Activated T-helper 17 cell treated with anti-CD3 and anti-CD28 coated beads, Interleukin-2, amount 50 U/mL, for 72 hours (primary cell): ENCODE measurements around the gene ALG14. TPM values are rescaled to one million over a fixed set of nuclear protein-coding genes. Genes with fewer than 3 reads are reported as not detected.
A peak's percentile ranks its signal among the peaks of the same experiment; 100 is the strongest.
"Not testable (repeated sequence)": the region's sequence is repeated elsewhere in the genome, so short reads cannot be mapped to it uniquely, and the experiment has no call there.

Experiments
- ATAC-seq: fragments of 150-1000 bp; cut with Tn5 transposase; replicated peaks from 2 replicates; pipeline ENCODE4 v1.10.0; 2021; ENCODE audit warnings: mild to moderate bottlenecking, moderate library complexity
- H3K27ac Mint-ChIP-seq: one replicate; pipeline ENCODE4 v1.8.0; 2022; ENCODE audit warnings: mixed read lengths
- H3K27me3 Mint-ChIP-seq: one replicate; pipeline ENCODE4 v1.8.0; 2022; ENCODE audit warnings: mixed read lengths
- H3K36me3 Mint-ChIP-seq: one replicate; pipeline ENCODE4 v1.8.0; 2022; ENCODE audit warnings: low read depth, mild to moderate bottlenecking, mixed read lengths
- H3K4me1 Mint-ChIP-seq: one replicate; pipeline ENCODE4 v1.8.0; 2022; ENCODE audit warnings: mixed read lengths
- H3K4me3 Mint-ChIP-seq: one replicate; pipeline ENCODE4 v1.8.0; 2022; ENCODE audit warnings: mild to moderate bottlenecking, mixed read lengths
- H3K9me3 Mint-ChIP-seq: one replicate; pipeline ENCODE4 v1.8.0; 2022; ENCODE audit warnings: mixed read lengths
- total RNA-seq, 2 donors: library from RNA; stranded (reverse); gene quantifications; one replicate each; pipeline ENCODE4 v1.2.3, GENCODE V29; 2022

Gene ALG14
- total RNA-seq, 2 donors from 2014 or later = 6.2 to 7.8 TPM

DNA sequence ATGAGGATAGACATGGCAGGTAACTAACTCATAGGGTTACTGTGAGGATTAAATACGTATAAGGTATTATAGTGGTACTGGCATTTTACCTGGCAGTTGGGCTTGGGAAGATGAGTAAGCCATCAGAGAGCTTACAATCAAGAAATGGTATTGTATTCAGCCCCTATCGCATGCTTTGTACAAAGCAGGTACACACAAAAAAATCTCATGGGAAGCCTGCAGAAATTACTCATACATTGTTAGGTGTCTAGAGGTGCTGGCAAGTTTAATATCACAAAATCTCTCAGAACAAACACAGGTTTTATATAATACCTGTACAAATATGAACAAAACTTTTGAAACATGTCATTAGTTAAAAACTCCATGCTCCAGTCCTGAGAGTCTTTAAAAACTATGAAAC lies 74.0 kb downstream of the ALG14 start:
- H3K4me1 Mint-ChIP-seq = no peaks in the 10 kb centered on the region
- no peak overlapping the region for H3K4me3 Mint-ChIP-seq
- H3K9me3 Mint-ChIP-seq = no peaks in the 10 kb centered on the region
- no peaks in the 10 kb centered on the region for H3K27me3 Mint-ChIP-seq
- H3K36me3 Mint-ChIP-seq = no peaks in the 10 kb centered on the region
- no peak overlapping the region for H3K27ac Mint-ChIP-seq
- ATAC-seq = no peak

DNA sequence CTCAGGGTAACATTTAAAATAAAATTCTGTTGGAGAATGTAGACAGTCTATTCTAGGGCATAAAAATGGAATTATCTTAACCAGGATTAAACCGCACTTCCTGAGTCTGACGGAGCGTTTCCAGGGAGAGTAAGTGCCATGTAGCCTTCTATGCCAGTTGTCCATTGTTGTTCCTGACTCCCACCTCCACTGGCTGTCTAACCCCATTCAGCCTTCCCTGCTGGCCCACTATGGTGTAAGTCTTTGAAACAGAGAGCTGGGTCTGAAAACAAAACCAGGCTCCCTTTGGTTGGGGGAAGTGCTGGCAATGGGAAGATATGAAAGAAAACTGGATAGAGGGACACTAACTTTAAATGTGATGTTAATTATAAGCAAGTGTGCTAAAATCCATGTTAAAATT lies 74.6 kb downstream of the ALG14 start:
- no peak overlapping the region for H3K4me3 Mint-ChIP-seq

DNA sequence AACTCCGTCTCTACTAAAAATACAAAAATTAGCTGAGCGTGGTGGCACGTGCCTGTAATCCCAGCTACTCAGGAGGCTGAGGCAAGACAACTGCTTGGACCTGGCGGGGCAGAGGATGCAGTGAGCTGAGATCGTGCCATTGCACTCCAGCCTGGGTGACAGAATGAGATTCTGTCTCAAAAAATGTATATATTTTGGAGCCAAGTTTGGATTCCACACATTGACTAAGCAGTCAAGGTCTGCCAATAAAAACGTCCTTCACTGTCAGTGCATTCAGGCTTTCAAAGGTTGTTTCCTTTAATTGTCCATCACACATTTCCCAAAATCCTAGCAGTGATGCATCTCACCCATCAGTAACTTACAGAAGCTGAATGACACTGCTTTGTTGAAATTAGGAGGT lies 77.2 kb downstream of the ALG14 start:
- H3K27ac Mint-ChIP-seq, H3K27me3 Mint-ChIP-seq, ATAC-seq, H3K4me3 Mint-ChIP-seq, H3K36me3 Mint-ChIP-seq, H3K9me3 Mint-ChIP-seq, H3K4me1 Mint-ChIP-seq: not testable (repeated sequence)

More for the DNA sequence above, 74.6 kb downstream of the ALG14 start:
- Mint-ChIP-seq H3K36me3 (no peaks in the 10 kb centered on the region), H3K27me3 (no peaks in the 10 kb centered on the region), H3K4me1 (no peaks in the 10 kb centered on the region), H3K9me3 (no peaks in the 10 kb centered on the region), H3K27ac (no peak overlapping the region)
- ATAC-seq = no peak

DNA sequence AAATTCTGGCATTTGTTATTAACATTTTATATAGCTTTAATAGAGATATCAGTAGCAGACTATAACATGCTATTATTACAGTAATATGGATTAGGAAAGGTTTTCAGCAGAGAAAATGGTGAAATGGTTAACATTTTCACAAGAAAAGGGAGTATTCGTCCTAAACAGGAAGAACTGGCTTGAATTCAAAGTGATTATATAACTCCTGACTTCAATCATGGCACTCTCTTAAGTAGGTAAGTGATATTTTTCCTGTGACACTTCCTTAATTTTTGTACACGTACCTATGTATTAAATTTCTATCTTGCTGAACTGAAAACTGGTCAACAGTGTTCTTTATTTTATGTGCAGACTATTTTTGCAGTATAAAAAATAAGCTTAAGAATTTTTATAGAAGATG lies 77.9 kb downstream of the ALG14 start:
- no peak overlapping the region for H3K27ac Mint-ChIP-seq
- no peaks in the 10 kb centered on the region for H3K36me3 Mint-ChIP-seq
- no peaks in the 10 kb centered on the region for H3K4me1 Mint-ChIP-seq
- no peak for ATAC-seq
- H3K9me3 Mint-ChIP-seq = no peaks in the 10 kb centered on the region
- no peak overlapping the region for H3K4me3 Mint-ChIP-seq
- H3K27me3 Mint-ChIP-seq = no peaks in the 10 kb centered on the region

DNA sequence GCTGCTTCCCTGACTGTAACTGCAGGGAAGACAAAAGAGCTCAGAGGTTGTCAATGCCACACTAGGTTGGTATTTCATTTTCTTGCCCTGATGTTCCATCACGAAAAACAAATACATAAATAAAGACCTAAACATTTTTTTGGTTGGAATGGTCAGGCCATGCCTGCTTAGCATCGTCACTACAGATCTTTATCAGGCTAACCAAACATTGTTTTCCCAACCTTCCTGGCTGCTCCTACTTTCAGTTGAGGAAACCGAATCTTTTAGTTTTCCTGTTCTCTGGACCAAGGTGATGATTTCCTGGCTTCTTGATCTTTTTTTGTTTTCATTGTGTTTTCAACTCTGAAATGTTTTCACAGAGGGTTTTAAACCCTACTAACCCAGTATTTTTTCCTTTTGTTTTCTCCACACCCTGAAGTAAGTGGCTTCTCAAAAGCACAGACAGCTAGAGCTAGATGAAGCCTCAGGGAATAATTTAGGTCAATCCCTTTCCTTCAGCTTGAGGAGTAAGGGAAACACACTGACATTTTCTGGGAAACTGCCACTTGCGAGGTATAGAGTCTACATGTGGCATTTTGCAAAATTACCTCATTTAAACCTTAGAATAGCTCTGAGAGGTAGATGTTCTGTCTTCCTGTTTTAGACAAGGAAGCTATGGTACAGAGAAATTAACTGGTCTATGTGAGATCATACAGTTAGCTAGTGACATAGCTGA lies 78.7 kb downstream of the ALG14 start:
- H3K9me3 Mint-ChIP-seq = no peaks in the 10 kb centered on the region

DNA sequence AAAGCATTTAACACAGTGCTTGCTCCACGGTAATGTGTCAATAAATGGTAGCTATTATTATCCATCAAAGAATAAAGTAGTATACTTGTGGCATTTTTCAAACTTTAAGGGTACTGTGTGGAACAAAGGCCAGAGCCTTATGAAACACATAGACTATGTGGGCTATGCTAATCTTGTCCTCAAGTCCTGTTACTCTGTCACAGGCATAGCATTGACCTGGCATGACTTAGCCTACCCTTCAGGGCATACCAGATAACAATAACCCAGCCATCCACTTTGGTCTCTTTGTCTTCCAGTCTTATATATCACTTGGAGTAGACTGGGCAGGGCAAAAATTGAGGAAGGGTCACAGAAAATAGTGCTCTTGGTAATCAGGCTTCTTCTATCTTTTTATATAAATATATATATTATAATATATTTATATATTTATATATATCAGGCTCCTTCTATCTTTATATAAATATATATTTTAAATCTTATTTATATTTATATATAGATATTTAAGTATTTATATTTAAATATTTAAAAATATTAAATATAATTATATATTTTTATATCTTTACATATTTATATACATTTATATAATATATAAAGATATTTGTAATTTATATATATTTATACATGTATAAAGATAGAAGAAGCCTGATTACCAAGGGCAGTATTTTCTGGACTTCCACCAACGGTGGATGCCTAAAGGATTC lies 79.7 kb downstream of the ALG14 start:
- H3K27ac Mint-ChIP-seq = no peak overlapping the region
- no peaks in the 10 kb centered on the region for H3K4me1 Mint-ChIP-seq
- no peaks in the 10 kb centered on the region for H3K36me3 Mint-ChIP-seq
- ATAC-seq = no peak
- H3K27me3 Mint-ChIP-seq = no peaks in the 10 kb centered on the region
- H3K9me3 Mint-ChIP-seq = no peaks in the 10 kb centered on the region
- H3K4me3 Mint-ChIP-seq = no peak overlapping the region

More for the DNA sequence above, 78.7 kb downstream of the ALG14 start:
- Mint-ChIP-seq H3K36me3 (no peaks in the 10 kb centered on the region), H3K27ac (no peak overlapping the region), H3K4me3 (no peak overlapping the region), H3K4me1 (no peaks in the 10 kb centered on the region), H3K27me3 (no peaks in the 10 kb centered on the region)
- ATAC-seq = no peak

DNA sequence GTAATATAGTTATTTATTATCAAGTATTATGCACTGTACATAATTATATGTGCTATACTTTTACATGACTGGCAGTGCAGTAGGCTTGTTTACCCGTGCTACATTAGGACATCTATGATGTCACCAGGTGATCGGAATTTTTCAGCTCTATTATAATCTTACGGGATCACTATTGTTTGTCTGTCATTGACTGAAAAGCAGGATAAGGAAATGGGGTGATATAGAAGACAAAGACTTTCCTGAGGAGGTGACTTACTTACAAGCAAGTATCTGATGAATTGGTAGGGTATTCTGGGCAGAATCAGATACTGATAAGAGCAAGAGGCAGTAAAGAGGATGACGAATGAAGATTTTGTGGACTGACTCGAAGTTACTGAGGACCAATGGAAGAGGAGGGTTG lies 80.6 kb downstream of the ALG14 start:
- H3K9me3 Mint-ChIP-seq = no peaks in the 10 kb centered on the region
- no peak overlapping the region for H3K4me3 Mint-ChIP-seq
- no peak overlapping the region for H3K27ac Mint-ChIP-seq
- no peaks in the 10 kb centered on the region for H3K27me3 Mint-ChIP-seq
- H3K36me3 Mint-ChIP-seq = no peaks in the 10 kb centered on the region
- ATAC-seq = no peak
- no peaks in the 10 kb centered on the region for H3K4me1 Mint-ChIP-seq

DNA sequence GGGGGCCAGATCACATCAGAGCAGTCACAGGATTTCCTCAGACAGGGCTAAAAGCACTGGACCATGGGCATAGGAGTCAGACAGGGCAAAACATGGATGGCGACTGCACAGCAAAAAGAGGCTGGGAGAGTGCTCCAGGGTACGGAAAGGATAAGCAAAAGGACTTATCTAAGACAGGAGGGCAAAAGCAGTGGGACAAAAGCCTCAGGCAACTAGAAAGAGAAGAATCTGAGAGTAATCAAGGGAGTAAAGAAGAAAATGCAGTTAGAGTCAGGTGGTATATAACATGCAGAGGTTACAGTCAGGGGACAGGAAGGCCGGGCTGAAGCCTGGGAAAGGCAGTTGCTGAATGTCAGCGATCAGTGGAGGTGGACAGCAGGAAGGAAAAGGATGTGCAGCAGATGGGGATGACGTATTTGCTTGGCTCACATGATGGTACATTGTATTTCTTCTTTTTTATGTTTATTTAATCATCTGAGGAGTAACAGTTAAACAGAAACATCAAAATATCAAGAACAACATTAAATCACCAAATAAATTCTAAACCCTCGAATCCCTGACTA lies 82.8 kb downstream of the ALG14 start:
- Mint-ChIP-seq H3K9me3 (no peaks in the 10 kb centered on the region), H3K27me3 (no peaks in the 10 kb centered on the region), H3K27ac (no peak overlapping the region), H3K4me3 (no peak overlapping the region), H3K36me3 (no peaks in the 10 kb centered on the region), H3K4me1 (no peaks in the 10 kb centered on the region)
- no peak for ATAC-seq

DNA sequence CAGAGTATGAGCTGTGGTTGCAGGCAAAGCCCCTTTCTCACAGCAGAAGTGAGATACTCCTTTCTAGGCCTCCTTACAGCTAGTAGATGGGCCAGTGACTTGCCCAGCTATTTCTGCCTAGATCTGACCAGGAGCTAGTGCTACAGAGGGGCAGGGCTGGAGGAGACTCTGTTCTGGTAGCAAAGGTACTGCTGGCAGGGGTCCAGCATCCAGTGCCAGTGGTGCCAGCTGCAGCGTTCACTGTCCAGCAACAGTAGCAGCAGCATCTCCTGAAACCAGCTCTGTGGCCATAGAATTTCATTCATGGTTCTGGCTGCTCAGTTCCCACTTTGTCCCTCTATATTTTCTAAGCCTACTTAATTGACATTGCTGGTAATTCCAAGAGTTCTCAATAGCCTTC lies 83.4 kb downstream of the ALG14 start:
- Mint-ChIP-seq H3K27ac (no peak overlapping the region), H3K4me1 (no peaks in the 10 kb centered on the region), H3K36me3 (no peaks in the 10 kb centered on the region), H3K27me3 (no peaks in the 10 kb centered on the region), H3K9me3 (no peaks in the 10 kb centered on the region), H3K4me3 (no peak overlapping the region)
- ATAC-seq = no peak

DNA sequence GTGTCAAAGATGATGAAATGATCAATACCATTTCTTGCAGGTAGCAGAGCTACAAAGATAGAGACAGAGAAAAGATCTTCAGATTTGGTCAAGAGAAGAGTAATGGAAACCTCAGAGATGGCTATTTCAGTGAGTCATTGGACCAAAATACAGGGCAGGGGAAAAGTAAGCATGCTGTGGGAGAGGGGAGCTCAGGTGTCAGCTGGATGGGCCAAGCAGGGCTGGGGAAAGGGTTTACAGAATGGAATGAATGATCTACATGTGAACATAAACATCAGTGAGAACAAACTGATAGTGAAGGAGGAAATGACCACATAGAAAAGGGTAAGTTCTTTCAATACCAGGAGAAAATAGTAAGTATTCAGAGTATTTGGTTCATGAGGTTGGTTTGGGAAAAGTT lies 84.4 kb downstream of the ALG14 start:
- peak; percentile 21 for ATAC-seq
- Mint-ChIP-seq H3K9me3 (no peaks in the 10 kb centered on the region), H3K4me3 (no peak overlapping the region), H3K36me3 (no peaks in the 10 kb centered on the region), H3K27ac (no peak overlapping the region), H3K4me1 (no peaks in the 10 kb centered on the region), H3K27me3 (no peaks in the 10 kb centered on the region)

DNA sequence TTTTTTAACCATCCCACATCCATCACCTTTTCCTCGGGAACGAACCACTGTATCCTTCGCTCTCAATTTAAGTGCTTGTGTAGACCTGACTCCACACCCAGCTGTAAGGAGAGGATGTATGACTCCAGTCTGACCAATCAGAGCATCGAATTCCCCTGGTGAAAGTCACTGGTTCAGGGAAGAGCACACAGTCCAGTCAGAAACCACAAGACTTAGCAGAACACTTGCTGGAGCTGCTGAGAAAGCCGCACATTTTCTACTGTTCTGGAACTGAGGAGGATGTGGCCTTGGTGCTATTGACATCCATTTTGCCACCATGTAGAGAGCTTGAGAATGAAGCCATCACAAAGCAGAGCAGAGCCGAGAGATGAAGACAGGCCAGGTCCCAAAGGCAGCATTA lies 86.0 kb downstream of the ALG14 start:
- ATAC-seq = no peak
- H3K36me3 Mint-ChIP-seq = peaks cover 5% of the 10 kb centered on the region

DNA sequence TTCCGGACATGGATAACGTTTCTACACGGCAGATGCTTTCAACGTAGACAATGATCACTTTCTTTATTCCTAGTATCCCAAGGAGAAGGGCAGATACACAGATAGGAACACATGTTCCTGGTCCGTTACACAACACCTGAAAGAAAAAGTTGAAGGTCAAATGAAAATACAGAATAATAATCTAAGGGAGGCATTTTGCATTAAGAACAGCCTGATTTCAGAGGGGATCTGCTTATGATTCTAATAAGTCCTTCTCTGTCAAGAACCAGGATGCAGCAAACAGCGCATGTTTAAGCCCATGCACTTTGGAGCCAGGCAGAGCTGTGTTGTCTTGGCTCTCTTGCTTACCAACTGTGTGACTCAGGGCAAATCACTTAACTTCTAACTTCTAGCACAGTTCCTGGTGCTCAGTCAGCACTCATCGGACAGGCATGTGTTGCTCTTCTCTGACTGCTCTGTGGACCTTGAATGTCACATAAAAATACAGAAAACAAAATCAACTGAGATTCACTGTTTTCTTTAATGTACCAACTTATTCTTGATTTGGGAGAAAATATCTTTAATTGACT lies 89.5 kb downstream of the ALG14 start:
- H3K4me1 Mint-ChIP-seq = no peaks in the 10 kb centered on the region
- H3K27me3 Mint-ChIP-seq = no peaks in the 10 kb centered on the region
- no peaks in the 10 kb centered on the region for H3K9me3 Mint-ChIP-seq
- ATAC-seq = no peak
- no peak overlapping the region for H3K4me3 Mint-ChIP-seq
- H3K27ac Mint-ChIP-seq = no peak overlapping the region
- peaks cover 5% of the 10 kb centered on the region for H3K36me3 Mint-ChIP-seq

More for the DNA sequence above, 86.0 kb downstream of the ALG14 start:
- Mint-ChIP-seq H3K4me1 (no peaks in the 10 kb centered on the region), H3K27me3 (no peaks in the 10 kb centered on the region), H3K9me3 (no peaks in the 10 kb centered on the region), H3K4me3 (no peak overlapping the region), H3K27ac (no peak overlapping the region)

DNA sequence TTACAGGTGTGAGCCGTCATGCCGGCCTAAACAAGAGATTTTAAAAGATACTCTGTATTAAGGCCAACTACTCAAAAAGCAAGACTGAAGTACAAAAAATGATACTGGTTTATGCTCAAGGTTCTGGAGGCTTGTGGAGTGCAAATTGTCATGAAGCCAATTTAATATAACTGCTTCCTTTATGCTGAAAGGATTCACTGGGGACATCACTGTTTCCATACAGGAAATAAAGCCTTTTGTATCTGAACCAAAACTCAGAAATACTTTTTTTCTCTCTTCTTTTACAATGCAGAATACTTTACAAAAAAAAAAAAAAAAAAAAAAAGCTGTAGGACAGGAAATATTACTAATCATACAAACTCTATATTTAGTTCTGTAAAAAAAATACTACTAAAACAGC lies 90.4 kb downstream of the ALG14 start:
- no peak overlapping the region for H3K4me3 Mint-ChIP-seq
- H3K27ac Mint-ChIP-seq = no peak overlapping the region
- H3K27me3 Mint-ChIP-seq = no peaks in the 10 kb centered on the region
- no peaks in the 10 kb centered on the region for H3K4me1 Mint-ChIP-seq
- H3K36me3 Mint-ChIP-seq = peaks cover 5% of the 10 kb centered on the region
- H3K9me3 Mint-ChIP-seq = no peaks in the 10 kb centered on the region
- no peak for ATAC-seq

DNA sequence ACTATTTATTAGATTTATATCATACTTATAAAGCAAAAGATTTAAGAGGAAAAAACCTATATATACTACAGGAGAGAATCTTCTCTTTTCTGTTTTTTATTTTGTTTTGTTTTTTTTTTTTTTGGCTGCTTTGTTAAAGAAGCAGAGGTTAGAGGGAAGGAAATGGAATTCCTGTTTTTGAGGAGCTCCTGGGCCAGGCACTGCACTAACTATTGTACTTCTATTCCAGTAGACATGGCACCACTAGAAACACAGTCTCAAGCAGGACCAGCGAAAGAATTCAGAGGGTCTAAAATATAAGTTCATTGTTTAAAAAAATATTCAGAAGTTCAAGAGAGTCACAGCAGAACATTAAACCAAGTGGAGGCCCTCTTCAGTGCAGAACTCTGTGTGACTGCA lies 91.2 kb downstream of the ALG14 start:
- no peaks in the 10 kb centered on the region for H3K4me1 Mint-ChIP-seq
- no peak for ATAC-seq
- peaks cover 5% of the 10 kb centered on the region for H3K36me3 Mint-ChIP-seq
- H3K27me3 Mint-ChIP-seq = no peaks in the 10 kb centered on the region
- H3K4me3 Mint-ChIP-seq = no peak overlapping the region
- H3K9me3 Mint-ChIP-seq = no peaks in the 10 kb centered on the region
- H3K27ac Mint-ChIP-seq = no peak overlapping the region
